Fibroblast of lung (primary cell): ENCODE results near the gene CDKN1A. TPM values are rescaled to one million over a fixed set of nuclear protein-coding genes. Genes with fewer than 3 reads are reported as not detected.
"Not testable (repeated sequence)": the region's sequence is repeated elsewhere in the genome, so short reads cannot be mapped to it uniquely, and the experiment has no call there.

ENCODE experiments used
- DNase-seq, 2 donors: peaks; one replicate each; pipeline versions ENCODE4 v3.0.0 to v3.0.0-alpha.2; 2010; ENCODE audit warnings: low read depth in 2 of 2
- H2AFZ ChIP-seq: 2 replicates; pipeline ENCODE4 v1.5.1; 2012; ENCODE audit warnings: low read length, control low read depth, inconsistent platforms
- H3K27ac ChIP-seq: 2 replicates; pipeline ENCODE4 v1.5.1; 2011; ENCODE audit warnings: low read length, control low read depth; ENCODE audit not compliant: insufficient read depth
- H3K27me3 ChIP-seq: 2 replicates; pipeline ENCODE4 v1.5.1; 2011; ENCODE audit warnings: mild to moderate bottlenecking, low read length; ENCODE audit not compliant: control insufficient read depth, insufficient read depth
- H3K36me3 ChIP-seq: 2 replicates; pipeline ENCODE4 v1.5.1; 2011; ENCODE audit warnings: low read length; ENCODE audit not compliant: control insufficient read depth, insufficient read depth
- H3K4me1 ChIP-seq: 2 replicates; pipeline ENCODE4 v1.5.1; 2011; ENCODE audit warnings: low read length; ENCODE audit not compliant: control insufficient read depth, insufficient read depth; ENCODE audit errors: extremely low read depth
- H3K4me2 ChIP-seq: 2 replicates; pipeline ENCODE4 v1.5.1; 2011; ENCODE audit warnings: low read length, control low read depth; ENCODE audit not compliant: insufficient read depth; ENCODE audit errors: extremely low read depth
- H3K4me3 ChIP-seq, 4 experiments: fragments of 200-600 bp in 1 of 4; sonication (generic) in 1 of 4; replicated peaks in 1 of 4; 2 replicates each; pipeline ENCODE4 v1.5.1; 2011 to 2016; ENCODE audit warnings: low read length in 4 of 4, low read depth in 3 of 4, mild to moderate bottlenecking in 3 of 4, control low read depth in 2 of 4, inconsistent platforms in 1 of 4, mixed read lengths in 1 of 4; ENCODE audit not compliant: insufficient read depth in 1 of 4; ENCODE audit errors: control extremely low read depth in 1 of 4
- H3K79me2 ChIP-seq: 2 replicates; pipeline ENCODE4 v1.5.1; 2012; ENCODE audit warnings: mild to moderate bottlenecking, low read length, inconsistent platforms; ENCODE audit not compliant: control insufficient read depth, insufficient read depth
- H3K9ac ChIP-seq: 2 replicates; pipeline ENCODE4 v1.5.1; 2011; ENCODE audit warnings: mild to moderate bottlenecking, low read length, control low read depth; ENCODE audit not compliant: insufficient read depth
- H3K9me3 ChIP-seq: 2 replicates; pipeline ENCODE4 v1.5.1; 2012; ENCODE audit warnings: low read depth, low read length; ENCODE audit not compliant: control insufficient read depth, insufficient read depth
- H4K20me1 ChIP-seq: 2 replicates; pipeline ENCODE4 v1.5.1; 2011; ENCODE audit warnings: low read length; ENCODE audit not compliant: control insufficient read depth, insufficient read depth; ENCODE audit errors: extremely low read depth
- CTCF ChIP-seq, 2 donors: IDR thresholded peaks in 1 of 2; conservative IDR thresholded peaks in 1 of 2; 1 replicate in 1 of 2; 2 replicates in 1 of 2; pipeline ENCODE4 v1.5.1; 2011 to 2012; ENCODE audit warnings: low read length in 2 of 2, control low read depth in 1 of 2, inconsistent platforms in 1 of 2, low read depth in 1 of 2, mild to moderate bottlenecking in 1 of 2
- EZH2 ChIP-seq: IDR thresholded peaks from 2 replicates; pipeline ENCODE4 v1.5.1; 2012; ENCODE audit warnings: low read length, control low read depth, mild to moderate bottlenecking; ENCODE audit errors: missing control alignments
- polyA plus RNA-seq, 2 donors: library from polyadenylated mRNA; depleted of rRNA in 1 of 2; stranded (reverse) in 1 of 2; unstranded in 1 of 2; fragments of >200 nt; gene quantifications; 2 replicates each; pipeline ENCODE4 v1.2.1, GENCODE V29; 2011 to 2012; ENCODE audit warnings: missing spikeins in 1 of 2
- total RNA-seq: library from RNA; depleted of rRNA; stranded (reverse); fragments of >200 nt; gene quantifications from 2 replicates; pipeline ENCODE4 v1.2.1, GENCODE V29; 2014

The CDKN1A gene
- total and polyA plus RNA-seq, 2 donors (not counting 1 experiment from before 2014, with no cell fraction given): 166 to 900 TPM

DNA sequence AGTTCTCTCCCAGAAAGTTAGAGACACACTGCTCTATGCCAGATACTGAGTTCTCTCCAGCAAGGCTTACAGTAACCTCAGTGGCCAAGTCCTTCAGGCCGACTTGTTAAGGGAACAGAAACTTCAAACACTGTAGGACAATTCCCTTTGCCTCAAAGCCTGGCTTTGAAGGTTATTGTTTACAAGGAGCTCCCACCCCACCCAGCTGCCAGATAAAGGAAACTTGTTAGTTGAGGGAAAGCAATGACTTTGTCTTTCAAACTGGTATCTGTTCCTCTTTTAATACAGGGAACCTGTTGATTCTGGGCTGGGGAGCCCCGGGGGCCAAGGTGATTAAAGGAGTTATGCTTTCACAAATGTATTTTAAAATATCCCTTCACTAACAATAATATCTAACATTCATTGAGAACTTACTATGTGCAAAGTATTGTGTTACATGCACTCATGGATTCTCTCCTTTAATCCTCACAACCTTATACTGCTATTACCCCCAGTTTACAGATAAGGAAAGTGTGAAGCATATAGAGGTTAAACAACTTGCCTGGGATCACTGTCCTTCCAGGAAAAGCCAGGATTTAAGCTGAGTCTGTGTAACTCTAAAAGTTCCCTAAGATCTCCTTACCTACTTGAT is 27.6 kb upstream of the CDKN1A start:
- Histone ChIP-seq H3K4me2 (no peak overlapping the region), H3K27ac (no peak overlapping the region), H3K4me3 (no peak overlapping the region), H3K9ac (no peak overlapping the region), H3K27me3 (peaks cover 3% of the 10 kb centered on the region), H3K9me3 (no peaks in the 10 kb centered on the region), H4K20me1 (no peaks in the 10 kb centered on the region), H3K79me2 (no peaks in the 10 kb centered on the region), H3K36me3 (no peaks in the 10 kb centered on the region), H3K4me1 (no peaks in the 10 kb centered on the region), H2AFZ (no peak overlapping the region)
- DNase-seq: peak in 1 of 2 donors; percentile 17
- TF ChIP-seq CTCF (conservative IDR thresholded peaks at IDR 0.05 in 1 of 2, IDR thresholded peaks at IDR 0.05 in 1 of 2; ENCODE audit: low read depth in 1 of 2, low read length in 2 of 2) (no peak), EZH2 (no peak)

- Histone ChIP-seq H3K4me3 (no peak overlapping the region), H4K20me1 (no peaks in the 10 kb centered on the region), H3K9ac (no peak overlapping the region), H3K27me3 (peaks cover 3% of the 10 kb centered on the region), H3K79me2 (no peaks in the 10 kb centered on the region), H3K4me1 (no peaks in the 10 kb centered on the region), H2AFZ (no peak overlapping the region), H3K4me2 (no peak overlapping the region), H3K27ac (no peak overlapping the region), H3K9me3 (no peaks in the 10 kb centered on the region), H3K36me3 (no peaks in the 10 kb centered on the region)
- TF ChIP-seq EZH2 (no peak), CTCF (conservative IDR thresholded peaks at IDR 0.05 in 1 of 2, IDR thresholded peaks at IDR 0.05 in 1 of 2; ENCODE audit: low read depth in 1 of 2, low read length in 2 of 2) (no peak)
- DNase-seq: no peak
Observed at GRCh38 chr6:36651659-36652379, 26.7 kb upstream of the CDKN1A start.

GRCh38 chr6:36654469-36654868 is 24.0 kb upstream of the CDKN1A start:
- not testable (repeated sequence) for DNase-seq, H3K27me3 ChIP-seq, H3K36me3 ChIP-seq, H3K27ac ChIP-seq, H3K4me2 ChIP-seq, H3K4me3 ChIP-seq, H3K79me2 ChIP-seq, H3K4me1 ChIP-seq, H4K20me1 ChIP-seq, H3K9ac ChIP-seq, H2AFZ ChIP-seq, H3K9me3 ChIP-seq
